Activated CD4-positive, alpha-beta T cell treated with anti-CD3 and anti-CD28 coated beads, Interleukin-2, Interleukin-6, amounts not matched to agents 100 ng/mL and 50 ng/mL, durations not matched to agents 16 hours and 8 hours (primary cell): ENCODE data around the gene CLDN5.

Experiments used
- DNase-seq: peaks from one replicate; pipeline ENCODE4 v3.0.0-alpha.2; 2020

The CLDN5 gene

DNA sequence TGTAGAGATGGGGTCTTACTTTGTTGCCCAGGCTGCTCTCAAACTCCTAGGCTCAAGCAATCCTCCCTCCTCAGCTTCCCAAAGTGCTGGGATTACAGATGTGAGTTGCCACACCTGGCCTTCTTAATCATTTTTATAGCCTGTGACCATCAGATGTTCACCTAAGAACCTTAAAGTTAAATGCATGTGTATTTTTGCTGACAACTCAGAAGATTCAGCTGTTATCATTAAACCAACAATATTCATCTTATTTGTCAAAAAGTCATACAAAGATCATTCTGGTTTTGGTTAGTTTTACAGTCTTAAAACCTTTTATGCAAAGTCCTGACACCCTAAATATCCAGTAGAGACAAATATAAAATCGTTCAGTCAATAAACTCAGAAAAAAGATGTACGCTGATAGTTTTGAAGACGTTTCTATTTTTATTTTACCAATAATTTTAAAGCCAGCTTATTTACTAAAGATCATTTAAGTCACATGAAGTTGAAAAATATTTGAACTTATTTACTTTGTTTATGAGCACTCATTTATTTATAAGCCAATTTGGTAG, 22.2 kb downstream of the CLDN5 start:
- no peak for DNase-seq

DNA sequence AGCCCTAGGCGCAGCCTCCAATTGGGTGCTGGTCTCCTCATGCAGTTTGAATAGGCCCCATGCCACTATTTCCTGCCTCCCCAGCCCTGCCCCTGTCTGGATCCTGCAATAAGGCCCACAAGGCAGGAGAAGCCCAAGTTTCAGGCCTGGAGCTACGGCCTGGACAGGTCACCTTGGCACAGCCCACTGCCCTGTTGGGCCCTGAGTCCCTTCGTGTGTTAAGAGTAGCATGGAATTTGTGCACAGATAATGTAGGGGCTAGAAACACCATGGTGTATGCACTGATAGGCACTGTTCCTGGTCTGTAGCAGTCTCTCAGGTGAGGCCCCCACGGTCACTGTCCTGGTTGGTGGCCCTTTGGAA, 24.3 kb downstream of the CLDN5 start:
- no peak for DNase-seq

DNA sequence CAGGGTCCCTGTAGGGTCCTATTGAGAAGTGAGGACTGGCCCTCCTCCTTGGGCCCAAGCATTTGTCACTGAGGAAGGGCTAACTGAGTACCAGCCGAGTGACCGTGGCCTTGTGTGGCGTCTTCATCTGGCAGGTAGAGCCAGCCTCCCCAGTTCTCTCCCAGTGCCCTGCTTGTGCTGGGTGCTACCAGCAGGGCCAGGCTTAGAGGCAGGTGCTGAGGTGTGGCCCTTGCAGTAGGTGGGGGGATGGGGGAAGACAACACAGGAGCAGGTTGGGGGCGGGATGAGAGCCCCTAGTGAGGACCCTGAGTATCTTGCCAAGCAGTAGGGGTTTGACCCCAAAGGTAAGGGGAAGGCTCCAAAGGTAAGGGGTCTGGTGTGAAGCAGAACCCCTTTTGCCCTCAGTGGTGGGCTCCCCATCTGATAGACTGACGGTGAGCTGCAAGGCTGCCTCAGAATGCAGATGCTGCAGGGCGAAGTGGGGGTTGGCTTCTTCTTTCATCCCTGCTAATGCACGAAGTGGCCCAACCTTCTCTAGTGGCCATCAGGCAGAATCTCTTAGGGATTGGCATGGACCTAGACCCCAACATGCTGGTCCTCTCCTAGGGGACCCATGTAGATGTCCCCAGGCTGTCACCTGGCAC, 24.9 kb downstream of the CLDN5 start:
- no peak for DNase-seq

DNA sequence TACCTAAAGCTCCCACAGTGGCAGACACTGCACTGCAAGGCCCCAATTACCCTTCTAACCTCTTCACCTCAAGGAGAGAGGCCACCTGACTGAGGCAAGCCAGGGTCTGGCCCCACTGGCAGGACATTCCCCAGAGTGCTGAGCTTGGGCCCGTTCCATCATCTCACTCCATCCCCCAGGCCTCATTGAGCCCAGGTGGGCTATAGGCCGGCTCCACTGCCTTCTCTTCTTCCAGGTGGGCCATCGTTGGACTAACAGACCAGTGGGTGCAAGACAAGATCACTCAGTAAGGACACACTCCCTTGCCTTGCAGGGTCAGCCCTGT, 25.4 kb downstream of the CLDN5 start:
- DNase-seq: no peak

DNA sequence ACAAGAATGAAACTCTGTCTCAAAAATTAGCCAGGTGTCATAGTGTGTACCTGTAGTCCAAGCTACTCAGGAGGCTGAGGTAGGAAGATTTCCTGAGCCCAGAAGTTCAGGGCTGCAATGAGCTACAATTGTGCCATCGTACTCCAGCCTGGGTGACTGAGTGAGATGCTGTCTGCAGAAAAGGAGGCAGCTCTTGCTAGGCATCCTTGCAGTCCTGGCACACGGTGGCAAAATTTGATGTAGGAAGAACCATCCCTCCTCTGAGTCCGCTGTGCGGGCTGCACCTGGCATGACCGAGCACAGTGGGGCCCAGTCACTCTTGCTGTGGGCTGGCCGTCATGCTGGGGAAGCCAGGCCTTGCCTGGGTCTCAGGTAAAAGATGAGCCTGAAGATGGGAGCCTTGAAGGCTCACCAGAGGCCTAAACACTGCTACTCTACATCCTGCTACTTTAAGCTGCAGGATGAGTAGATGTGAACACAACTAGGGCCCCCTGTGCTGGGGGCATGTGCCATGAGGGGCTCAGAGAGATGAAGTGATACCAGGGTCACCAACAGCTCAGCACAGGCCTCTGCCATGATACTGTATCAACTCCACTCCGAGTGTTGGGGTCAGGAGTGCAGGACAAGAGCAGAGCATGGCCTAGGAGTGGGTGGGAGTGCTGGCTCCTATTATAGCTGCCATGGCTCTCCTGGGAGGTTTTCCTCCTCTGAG, 25.9 kb downstream of the CLDN5 start:
- DNase-seq: no peak

DNA sequence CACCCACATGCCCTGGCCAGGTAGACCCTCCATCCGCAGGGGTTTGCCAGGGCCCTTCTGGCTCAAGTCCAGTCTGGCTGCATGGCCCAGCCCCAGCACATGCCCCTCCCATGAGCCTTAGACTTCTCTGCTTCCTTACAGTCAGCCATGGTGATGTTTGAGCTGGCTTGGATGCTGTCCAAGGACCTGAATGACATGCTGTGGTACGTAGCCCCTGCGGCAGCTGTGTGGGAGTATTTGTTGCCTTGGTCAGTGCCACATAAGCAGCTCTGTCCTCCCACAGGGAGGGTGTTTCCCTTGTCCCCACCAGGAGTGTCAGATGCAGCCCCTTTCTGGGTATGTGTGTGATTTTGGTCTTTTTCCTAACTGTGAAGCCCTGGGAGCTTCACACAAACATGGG, 27.0 kb downstream of the CLDN5 start:
- DNase-seq: no peak

DNA sequence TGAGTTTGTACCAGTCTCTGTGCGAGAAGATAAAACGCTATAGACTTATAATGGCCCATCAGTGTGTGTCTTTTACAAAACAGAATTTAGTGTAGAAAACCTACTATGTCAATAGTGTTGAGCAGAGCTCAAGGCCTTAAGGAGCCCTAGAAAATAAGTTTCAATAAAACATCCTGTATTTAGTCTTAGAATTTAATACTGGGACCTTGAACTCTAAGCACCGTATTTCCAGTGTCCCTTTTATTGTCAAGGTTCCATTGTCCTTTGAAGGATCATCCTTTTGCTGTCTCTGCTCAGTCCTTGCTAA, 27.9 kb downstream of the CLDN5 start:
- DNase-seq: no peak

DNA sequence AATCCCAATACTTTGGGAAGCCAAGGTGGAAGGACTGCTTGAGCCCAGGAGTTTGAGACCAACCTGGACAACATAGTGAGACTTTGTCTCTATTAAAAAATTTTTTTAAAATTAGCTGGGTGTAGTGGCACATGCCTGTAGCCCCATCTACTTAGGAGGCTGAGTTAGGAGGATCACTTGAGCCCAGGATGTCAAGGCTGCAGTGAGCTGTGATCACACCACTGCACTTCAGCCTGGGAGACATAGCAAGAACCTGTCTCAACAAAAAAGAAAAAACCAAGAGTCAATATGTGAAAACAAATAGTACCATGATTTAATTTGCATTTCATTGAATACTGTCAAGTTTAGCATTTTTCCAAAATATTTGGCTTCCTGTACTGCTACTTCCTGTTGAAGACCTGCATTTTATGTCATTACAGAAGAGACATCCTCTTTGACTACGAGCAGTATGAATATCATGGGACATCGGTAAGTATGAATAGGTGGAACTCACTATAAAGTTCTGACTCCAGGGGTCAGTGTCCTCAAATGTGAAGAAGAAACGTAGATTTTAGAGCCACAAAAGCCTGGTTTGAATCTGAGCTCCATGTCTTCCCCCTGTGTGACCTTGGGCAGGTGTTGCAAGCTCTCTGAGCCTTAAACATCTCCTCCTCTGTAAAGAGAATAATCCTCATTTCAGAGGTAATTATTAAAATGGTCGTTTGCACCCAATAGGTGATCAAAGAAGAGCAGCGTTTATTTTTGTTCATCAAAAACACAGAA, 28.5 kb downstream of the CLDN5 start:
- no peak for DNase-seq

DNA sequence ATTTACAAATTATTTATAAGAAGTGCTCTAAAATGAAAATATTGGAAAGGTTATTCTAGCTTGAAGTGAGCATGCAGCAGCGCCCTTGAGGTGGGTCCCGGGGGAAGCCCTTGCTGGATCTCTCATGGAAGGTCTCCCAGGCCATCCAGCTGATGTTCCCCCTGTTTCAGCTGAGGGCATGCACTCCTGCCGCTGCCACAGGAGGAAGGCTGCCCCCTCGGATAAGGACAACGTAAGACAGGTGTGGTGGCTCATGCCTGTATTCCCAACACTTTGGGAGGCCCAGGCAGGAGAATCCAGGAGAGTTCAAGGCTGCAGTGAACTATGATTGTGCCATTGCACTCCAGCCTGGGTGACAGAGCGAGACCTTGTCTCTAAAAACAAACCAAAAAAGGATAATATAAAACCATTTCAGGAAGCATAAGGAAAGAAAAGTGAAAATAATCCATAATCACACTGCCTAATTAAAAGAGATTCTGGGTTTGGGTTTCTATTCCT, 29.5 kb downstream of the CLDN5 start:
- no peak for DNase-seq

DNA sequence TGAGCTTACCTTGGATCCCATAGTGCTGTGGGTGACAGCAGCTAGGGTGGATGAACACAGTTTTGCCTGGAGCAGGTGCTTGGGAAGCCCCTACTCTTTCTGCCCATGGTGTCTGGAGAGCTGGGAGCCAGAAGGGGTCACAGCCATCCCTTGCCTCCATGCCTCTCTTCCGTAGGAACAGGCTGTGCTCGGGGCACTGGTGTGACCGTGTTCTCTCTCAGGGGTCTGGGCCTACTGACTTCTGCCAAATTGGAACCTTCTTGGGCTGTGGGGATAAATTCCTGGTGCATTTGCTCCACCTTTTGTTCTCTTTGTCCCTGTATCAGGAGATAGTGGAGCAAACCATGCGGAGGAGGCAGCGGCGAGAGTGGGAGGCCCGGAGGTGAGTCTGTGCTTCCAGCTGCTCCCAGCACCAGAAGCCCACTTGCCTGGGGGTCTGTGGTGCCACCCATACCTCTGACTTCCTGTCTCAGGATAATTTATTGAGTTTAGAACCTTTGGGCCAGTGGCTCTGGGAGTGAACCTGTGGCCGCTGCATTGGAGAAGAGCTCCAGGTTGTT, 30.1 kb downstream of the CLDN5 start:
- DNase-seq: no peak

DNA sequence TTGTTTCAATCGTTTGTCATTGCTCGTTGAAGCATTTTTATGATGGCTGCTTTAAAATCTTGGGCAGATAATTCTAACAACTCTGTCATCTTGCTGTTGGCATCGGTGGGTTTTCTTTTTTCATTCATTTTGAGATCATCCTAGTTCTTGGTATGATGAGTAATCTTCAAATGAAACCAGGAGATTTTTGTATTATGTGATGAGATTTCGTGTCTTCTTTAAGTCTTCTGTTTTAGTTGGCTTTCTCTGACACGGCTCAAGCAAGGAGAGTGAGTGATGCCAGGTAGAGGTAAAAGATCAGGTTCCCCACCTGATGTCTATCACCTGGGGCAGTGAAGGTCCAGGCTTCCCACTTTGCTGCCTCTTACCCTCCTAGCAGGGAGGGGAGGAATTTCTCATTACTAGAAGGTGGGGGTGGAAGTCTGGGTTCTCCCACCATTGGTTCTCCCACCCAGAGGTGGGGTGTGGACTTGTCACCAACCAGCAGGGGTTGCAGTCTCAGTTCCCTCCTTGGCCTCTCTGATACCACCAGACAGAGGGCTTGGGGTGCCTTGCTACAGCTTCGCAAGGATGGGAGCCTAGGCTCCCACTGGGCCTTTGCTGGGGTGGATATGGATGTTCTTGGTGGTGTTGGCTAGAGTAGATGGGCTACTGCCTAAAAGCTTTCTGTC, 31.6 kb downstream of the CLDN5 start:
- DNase-seq: peak; percentile 25

DNA sequence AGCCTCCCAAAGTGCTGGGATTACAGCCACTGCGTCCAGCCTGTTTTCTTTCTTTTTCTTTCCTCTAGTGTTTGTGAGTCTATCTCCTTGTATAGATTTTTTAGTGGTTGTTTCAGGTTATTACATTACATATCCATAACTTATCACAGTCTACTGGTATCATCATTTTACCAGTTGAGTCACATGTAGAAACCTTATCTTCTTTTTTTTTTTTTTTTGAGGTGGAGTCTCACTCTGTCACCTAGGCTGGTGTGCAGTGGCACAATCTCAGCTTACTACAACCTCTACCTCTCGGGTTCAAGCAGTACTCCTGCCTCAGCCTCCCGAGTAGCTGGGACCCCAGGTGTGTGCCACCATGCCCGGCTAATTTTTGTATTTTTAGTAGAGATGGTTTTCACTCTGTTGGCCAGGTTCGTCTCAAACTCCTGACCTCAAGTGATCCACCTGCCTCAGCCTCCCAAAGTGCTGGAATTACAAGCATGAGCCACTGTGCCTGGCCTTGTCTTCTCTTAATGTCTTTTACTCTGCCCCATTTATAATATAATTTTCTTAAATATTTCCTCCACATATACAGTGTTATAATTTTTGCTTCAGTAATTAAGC, 33.5 kb downstream of the CLDN5 start:
- no peak for DNase-seq

DNA sequence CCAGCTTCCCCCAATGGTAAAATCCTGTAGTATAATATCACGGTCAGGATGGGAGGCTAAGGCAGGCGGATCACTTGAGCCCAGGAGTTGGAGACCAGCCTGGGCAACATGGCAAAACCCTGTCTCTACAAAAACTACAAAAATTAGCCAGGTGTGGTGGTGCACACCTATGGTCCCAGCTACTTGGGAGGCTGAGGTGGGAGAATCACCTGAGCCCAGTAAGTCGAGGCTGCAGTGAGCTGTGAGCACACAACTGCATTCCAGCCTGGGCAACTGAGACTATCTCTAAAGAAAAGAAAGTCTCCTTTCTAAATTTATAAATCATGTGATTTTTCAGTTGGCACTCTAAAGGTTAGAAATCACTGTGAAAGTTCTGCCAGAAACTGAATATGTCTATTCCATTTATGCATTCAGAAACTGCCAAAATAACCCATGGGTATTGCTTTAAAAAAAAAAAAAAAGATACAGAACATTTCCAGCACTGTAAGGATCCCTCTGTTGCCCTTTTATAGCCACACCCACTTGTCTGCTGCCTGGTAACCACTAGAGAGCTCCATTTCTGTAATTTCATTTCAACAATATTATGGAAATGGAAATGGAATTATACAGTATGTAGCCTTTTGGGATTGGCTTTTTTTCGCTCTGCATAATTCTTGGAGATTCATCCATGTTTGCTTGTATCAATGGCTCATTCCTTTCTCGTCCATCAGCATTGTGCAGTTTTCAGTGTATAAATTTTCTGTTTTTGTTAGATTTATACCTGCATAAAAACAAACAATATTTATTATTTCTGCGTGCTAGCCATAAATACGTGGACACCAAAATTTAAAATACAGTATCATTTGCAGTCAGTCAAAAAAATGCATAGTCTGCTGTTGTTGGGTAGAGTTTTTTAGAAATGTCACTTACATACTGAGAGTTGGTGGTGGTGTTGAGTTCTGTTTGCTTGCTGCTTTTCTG, 35.0 kb downstream of the CLDN5 start:
- DNase-seq: no peak

DNA sequence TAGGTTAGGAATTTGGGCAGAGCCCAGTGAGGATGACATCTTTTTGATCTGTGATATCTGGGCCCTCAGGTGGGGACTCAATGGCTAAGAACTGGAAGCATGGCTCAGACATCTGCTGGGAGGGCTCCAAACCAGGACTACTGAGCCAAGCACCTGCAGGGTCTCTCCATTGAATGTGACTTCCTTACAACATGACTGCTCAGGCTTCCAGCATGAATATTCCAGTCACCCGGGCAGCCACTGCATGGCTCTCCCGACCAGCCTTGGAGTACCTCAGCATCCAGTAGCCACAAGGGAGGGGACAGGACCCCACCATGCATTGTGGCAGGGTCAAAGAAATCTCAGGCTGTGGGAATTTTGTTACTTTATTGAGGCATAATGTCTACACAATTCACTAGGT, 35.9 kb downstream of the CLDN5 start:
- no peak for DNase-seq

DNA sequence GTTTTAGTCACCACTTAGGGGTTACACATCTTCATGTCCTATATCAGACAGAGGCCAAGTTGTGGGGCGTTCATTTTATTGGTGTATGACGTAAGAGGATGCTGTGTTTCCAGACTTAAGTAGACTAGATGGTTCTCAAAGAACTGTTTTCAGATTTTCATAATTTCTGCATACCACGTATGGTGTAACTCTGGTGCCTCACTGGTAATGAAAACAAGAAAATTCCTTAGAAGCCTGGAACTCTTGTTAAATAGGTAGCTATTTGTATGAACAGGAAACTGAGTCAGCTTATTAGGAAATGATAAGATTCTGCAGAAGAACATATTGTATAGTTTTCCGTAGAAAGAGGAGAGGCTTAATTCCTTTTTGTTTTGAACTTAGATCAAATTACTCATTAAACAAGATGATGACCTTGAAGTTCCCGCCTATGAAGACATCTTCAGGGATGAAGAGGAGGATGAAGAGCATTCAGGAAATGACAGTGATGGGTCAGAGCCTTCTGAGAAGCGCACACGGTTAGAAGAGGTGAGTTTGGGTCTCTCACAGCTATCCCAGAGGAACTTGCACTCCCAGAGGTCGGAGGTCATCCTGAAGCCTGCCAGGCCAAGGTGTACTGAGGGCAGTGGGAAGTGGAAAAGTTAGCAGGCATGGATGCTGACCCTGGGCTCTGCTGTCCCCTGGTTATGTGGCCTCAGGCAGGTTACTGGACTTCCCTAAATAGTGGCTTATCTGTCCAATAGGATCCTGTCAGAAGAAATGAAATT, 40.5 kb downstream of the CLDN5 start:
- no peak for DNase-seq

DNA sequence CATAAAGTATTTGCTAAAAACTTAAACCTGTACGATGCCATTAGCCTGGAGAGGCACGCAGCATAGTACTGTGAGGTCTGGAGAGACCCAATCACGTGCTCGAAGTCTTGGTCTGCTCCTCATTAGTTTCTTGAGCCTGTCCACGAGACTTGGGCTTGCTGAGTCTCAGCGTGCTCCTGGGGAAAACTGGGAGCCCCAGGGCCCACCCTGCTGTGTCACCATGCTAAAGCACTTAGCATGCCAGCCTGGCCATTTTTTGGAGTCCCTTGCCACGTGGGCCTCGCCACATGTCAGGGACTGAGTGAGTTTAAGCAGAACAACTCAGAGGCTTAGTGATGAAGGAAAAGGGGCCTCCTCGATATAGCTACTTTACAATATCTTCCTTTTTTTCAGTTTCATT, 41.9 kb downstream of the CLDN5 start:
- no peak for DNase-seq

DNA sequence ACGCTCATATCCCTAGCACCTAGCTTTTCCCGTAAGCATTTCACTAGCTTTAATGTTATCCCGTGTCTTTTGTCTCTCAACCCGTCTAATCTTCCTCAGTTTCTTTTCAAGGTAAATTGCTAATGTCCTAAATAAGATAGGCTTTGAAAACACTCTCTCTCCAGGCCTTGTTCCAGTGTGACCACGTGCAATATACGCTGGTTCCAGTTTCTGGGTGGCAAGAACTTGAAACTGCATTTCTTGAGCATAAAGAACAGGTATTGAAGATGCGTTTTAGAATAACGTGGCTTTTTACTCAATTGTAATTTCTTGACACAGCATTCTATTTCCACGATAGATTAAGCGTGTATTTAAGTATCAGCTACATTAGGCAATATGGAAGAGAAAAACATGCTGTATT, 43.4 kb downstream of the CLDN5 start:
- no peak for DNase-seq

DNA sequence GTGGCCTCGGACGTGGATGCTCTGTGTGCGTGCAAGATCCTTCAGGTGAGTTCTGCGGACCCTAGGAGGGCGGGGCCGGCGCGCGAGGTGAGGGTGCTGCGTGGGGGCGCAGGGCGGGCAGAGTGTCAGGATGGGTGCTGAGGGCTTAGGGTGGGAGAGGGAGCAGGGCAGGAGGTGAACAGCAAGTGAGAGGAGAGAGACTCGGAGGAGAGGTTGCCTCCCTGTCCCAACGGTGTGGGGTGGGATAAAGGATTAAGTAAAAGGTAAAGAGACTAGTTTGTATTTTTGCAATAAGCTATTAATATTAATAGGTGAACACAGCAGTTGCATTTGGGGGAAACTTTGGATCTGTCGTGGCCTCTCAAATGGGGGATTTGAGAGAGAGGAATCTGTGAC, 44.0 kb downstream of the CLDN5 start:
- DNase-seq: no peak

DNA sequence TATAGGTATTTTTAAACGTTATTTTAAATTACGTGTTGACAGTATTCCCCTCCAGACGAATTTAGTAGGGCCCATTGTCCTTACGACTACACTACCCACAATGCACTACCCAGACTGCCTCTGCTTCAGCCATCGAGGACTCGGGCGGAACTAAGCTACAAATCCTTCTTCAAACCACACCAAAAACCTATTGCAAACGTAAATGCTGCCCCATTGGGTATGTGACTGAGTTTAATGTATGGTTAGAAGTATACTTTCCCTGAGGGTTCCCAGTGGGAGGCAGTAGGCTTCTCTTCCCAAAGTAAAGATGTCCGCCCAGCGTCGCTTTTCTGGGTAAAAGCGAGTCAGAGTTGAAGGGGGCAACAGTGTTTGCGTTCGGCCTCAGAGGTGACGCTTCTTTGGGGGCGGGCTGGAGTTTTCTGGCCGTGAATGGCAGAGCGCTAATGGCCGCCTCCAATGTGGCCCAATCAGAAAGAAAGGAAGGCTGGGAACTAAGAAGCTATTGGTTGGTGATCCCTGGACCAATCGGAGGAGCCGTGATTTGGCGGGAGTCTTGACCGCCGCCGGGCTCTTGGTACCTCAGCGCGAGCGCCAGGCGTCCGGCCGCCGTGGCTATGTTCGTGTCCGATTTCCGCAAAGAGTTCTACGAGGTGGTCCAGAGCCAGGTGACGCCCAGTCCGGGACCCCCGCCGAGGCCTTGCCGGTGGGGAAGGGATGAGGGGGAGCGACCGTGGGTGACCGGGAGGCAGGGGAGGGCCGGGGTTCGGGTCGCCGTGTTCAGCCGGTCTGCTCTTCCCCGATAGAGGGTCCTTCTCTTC, 44.6 kb downstream of the CLDN5 start, which contains the start of gene CDC45:
CDC45 (plus strand) TSS at position 566 of the 818 bp plus-strand sequence; CDS start at position 615, 49 bp downstream.
- peak; percentile 97 for DNase-seq

DNA sequence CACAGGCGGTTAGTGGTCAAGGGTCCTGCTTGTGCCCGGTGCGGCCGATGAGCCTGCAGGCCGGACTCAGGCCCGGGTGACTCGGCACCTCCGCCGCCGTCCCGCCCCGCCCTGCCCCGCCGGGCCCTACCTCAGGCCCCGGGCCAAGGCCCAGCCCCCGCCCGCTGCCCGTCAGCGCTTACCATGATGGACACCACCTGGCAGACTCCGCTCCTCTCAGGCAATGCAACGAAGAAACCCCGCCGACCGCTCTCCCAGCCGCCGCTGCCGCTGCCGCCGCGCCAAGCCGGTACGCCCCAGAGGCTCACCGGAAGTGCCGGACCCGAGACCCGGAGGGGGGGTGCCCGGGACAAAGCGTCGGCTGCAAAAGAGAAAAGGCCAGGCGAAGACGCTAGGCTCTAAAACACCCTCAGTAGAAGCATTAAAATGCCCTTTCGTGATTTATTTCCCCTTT, 45.3 kb downstream of the CLDN5 start, which contains the start of gene UFD1:
UFD1 (minus strand) TSS at position 293 of the 454 bp plus-strand sequence; CDS start at position 185, 108 bp downstream.
- DNase-seq: peak; percentile 86
